ENCODE data around the gene KIAA1328.

The KIAA1328 gene

GRCh38 chr18:37260367-37261093, 431.6 kb downstream of the KIAA1328 start:
- FAIRE-seq, result no peak

GRCh38 chr18:37261246-37261840, 432.4 kb downstream of the KIAA1328 start:
- FAIRE-seq, result no peak

GRCh38 chr18:37261988-37262387, 433.1 kb downstream of the KIAA1328 start:
- no peak for FAIRE-seq

GRCh38 chr18:37264956-37265355, 436.0 kb downstream of the KIAA1328 start:
- FAIRE-seq, result no peak

- FAIRE-seq, result no peak
Measured at GRCh38 chr18:37265382-37265781, 436.5 kb downstream of the KIAA1328 start.

GRCh38 chr18:37266290-37266689, 437.4 kb downstream of the KIAA1328 start:
- FAIRE-seq, result no peak

GRCh38 chr18:37270038-37270665, 441.2 kb downstream of the KIAA1328 start:
- no peak for FAIRE-seq

GRCh38 chr18:37270666-37271052, 441.7 kb downstream of the KIAA1328 start:
- FAIRE-seq, result no peak

- no peak for FAIRE-seq
Measured at GRCh38 chr18:37272226-37272625, 443.3 kb downstream of the KIAA1328 start.

GRCh38 chr18:37272841-37273240, 443.9 kb downstream of the KIAA1328 start:
- no peak for FAIRE-seq

- no peak for FAIRE-seq
Measured at GRCh38 chr18:37274309-37275236, 445.6 kb downstream of the KIAA1328 start.

- FAIRE-seq, result no peak
Measured at GRCh38 chr18:37275237-37275741, 446.4 kb downstream of the KIAA1328 start.

- FAIRE-seq, result no peak
Measured at GRCh38 chr18:37276111-37276890, 447.4 kb downstream of the KIAA1328 start.

GRCh38 chr18:37277804-37278203, 448.9 kb downstream of the KIAA1328 start:
- no peak for FAIRE-seq
